ENCODE results near the gene MLLT6.

GRCh38 chr17:38709104-38709820, 4.2 kb downstream of the MLLT6 start:
- TF ChIP-seq CTCF (IDR thresholded peaks at IDR 0.05), result no peak
- TF ChIP-seq POLR2A (IDR thresholded peaks at IDR 0.05), result no peak

Measured in lower leg skin (tissue), 3 donors.